Measurements from ENCODE around the gene PMAIP1. TPM values are rescaled to one million over a fixed set of nuclear protein-coding genes. Genes with fewer than 3 reads are reported as not detected.

The PMAIP1 gene
- polyA plus RNA-seq, 1 donor (not counting 4 experiments of a cell fraction or from before 2014, with no cell fraction given), result 49.1 TPM

DNA sequence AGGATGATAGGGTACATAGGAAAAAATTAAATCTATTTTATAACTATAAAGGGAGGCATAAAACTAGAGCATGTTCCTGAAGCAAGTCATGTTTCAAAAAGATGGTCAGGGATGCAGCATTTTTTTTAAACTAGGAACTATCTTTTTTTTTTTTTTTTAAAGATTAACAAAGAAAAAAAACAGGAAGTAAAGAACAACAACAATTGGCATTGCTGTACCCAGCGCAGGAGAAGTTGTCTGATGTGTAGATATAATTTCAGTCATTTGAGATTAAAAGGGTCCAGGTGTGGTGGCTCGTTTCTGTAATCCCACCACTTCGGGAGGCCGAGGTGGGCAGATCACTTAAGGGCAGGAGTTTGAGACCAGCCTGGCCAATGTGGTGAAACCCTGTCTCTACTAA lies 41.5 kb downstream of the PMAIP1 start:
- Histone ChIP-seq H3K79me2 (ENCODE audit: control insufficient read depth, insufficient read depth, low read length) (no peaks in the 10 kb centered on the region), H4K20me1 (ENCODE audit: control insufficient read depth, extremely low read depth, insufficient read depth, low read length) (no peaks in the 10 kb centered on the region), H3K27me3 (ENCODE audit: control insufficient read depth, extremely low read depth, insufficient read depth, low read length) (no peaks in the 10 kb centered on the region), H2AFZ (ENCODE audit: control insufficient read depth, low read length) (no peak overlapping the region), H3K9me3 (ENCODE audit: control insufficient read depth, low read depth, low read length) (no peaks in the 10 kb centered on the region), H3K36me3 (ENCODE audit: control insufficient read depth in 2 of 2, extremely low read depth in 1 of 2, insufficient read depth in 2 of 2, low read length in 2 of 2) (no peaks in the 10 kb centered on the region), H3K9me1 (ENCODE audit: control insufficient read depth, extremely low read depth, insufficient read depth, low read length) (no peaks in the 10 kb centered on the region), H3K4me2 (ENCODE audit: control insufficient read depth, extremely low read depth, insufficient read depth, low read depth, low read length) (no peak overlapping the region), H3K27ac (ENCODE audit: control insufficient read depth, insufficient read depth, low read length) (no peak overlapping the region), H3K9ac (ENCODE audit: control insufficient read depth, extremely low read depth, insufficient read depth, low read length) (no peak overlapping the region), H3K4me3 (ENCODE audit: control insufficient read depth in 2 of 3, extremely low read depth in 1 of 3, insufficient read depth in 2 of 3, low read depth in 1 of 3, low read length in 3 of 3) (no peak overlapping the region), H3K4me1 (ENCODE audit: control insufficient read depth, extremely low read depth, insufficient read depth, low read length) (no peaks in the 10 kb centered on the region)
- dilution Hi-C loops (cut with MboI; ENCODE audit: extremely low pct_ligation_motif_present, low sequenced_read_pairs), result no loop called here
- DNase-seq (ENCODE audit: low read depth, low spot score) (no peak), FAIRE-seq (no peak)
- no peak for TF ChIP-seq EZH2 (IDR thresholded peaks at IDR 0.05; ENCODE audit: low read length)
- TF ChIP-seq, protein P1, sequence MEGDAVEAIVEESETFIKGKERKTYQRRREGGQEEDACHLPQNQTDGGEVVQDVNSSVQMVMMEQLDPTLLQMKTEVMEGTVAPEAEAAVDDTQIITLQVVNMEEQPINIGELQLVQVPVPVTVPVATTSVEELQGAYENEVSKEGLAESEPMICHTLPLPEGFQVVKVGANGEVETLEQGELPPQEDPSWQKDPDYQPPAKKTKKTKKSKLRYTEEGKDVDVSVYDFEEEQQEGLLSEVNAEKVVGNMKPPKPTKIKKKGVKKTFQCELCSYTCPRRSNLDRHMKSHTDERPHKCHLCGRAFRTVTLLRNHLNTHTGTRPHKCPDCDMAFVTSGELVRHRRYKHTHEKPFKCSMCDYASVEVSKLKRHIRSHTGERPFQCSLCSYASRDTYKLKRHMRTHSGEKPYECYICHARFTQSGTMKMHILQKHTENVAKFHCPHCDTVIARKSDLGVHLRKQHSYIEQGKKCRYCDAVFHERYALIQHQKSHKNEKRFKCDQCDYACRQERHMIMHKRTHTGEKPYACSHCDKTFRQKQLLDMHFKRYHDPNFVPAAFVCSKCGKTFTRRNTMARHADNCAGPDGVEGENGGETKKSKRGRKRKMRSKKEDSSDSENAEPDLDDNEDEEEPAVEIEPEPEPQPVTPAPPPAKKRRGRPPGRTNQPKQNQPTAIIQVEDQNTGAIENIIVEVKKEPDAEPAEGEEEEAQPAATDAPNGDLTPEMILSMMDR (optimal IDR thresholded peaks at IDR 0.05 in 1 of 3, IDR thresholded peaks at IDR 0.05 in 1 of 3, conservative IDR thresholded peaks at IDR 0.05 in 1 of 3; ENCODE audit: extremely low read depth in 1 of 3, insufficient read depth in 2 of 3, low read length in 3 of 3), result no peak

DNA sequence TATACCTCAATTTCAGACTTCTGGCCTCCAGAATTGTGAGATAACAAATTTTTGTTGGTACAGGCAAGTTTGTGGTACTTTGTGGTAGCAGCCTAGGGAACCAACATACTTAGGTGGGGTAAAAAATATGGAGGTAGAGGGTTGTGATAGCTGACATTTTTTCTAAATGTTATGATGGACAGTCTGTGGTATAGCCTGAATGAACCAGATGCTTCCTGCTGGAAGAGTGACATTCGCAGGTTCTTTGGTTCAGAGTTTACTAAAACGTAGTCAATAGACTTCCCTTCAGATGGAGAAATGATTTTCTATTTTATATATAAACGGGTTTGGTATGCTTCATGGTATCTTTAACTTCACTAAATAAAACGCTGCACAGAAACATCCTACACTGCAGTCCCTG lies 42.8 kb downstream of the PMAIP1 start:
- Histone ChIP-seq H3K79me2 (ENCODE audit: control insufficient read depth, insufficient read depth, low read length) (no peaks in the 10 kb centered on the region), H3K36me3 (ENCODE audit: control insufficient read depth in 2 of 2, extremely low read depth in 1 of 2, insufficient read depth in 2 of 2, low read length in 2 of 2) (no peaks in the 10 kb centered on the region), H4K20me1 (ENCODE audit: control insufficient read depth, extremely low read depth, insufficient read depth, low read length) (no peaks in the 10 kb centered on the region), H3K9me3 (ENCODE audit: control insufficient read depth, low read depth, low read length) (no peaks in the 10 kb centered on the region), H3K27me3 (ENCODE audit: control insufficient read depth, extremely low read depth, insufficient read depth, low read length) (no peaks in the 10 kb centered on the region), H3K9ac (ENCODE audit: control insufficient read depth, extremely low read depth, insufficient read depth, low read length) (no peak overlapping the region), H2AFZ (ENCODE audit: control insufficient read depth, low read length) (no peak overlapping the region), H3K4me2 (ENCODE audit: control insufficient read depth, extremely low read depth, insufficient read depth, low read depth, low read length) (no peak overlapping the region), H3K27ac (ENCODE audit: control insufficient read depth, insufficient read depth, low read length) (no peak overlapping the region), H3K9me1 (ENCODE audit: control insufficient read depth, extremely low read depth, insufficient read depth, low read length) (no peaks in the 10 kb centered on the region), H3K4me3 (ENCODE audit: control insufficient read depth in 2 of 3, extremely low read depth in 1 of 3, insufficient read depth in 2 of 3, low read depth in 1 of 3, low read length in 3 of 3) (no peak overlapping the region), H3K4me1 (ENCODE audit: control insufficient read depth, extremely low read depth, insufficient read depth, low read length) (no peaks in the 10 kb centered on the region)
- FAIRE-seq (no peak), DNase-seq (ENCODE audit: low read depth, low spot score) (no peak)
- dilution Hi-C loops (cut with MboI; ENCODE audit: extremely low pct_ligation_motif_present, low sequenced_read_pairs), result no loop called here
- TF ChIP-seq EZH2 (IDR thresholded peaks at IDR 0.05; ENCODE audit: low read length), result no peak
- TF ChIP-seq, protein P1 (optimal IDR thresholded peaks at IDR 0.05 in 1 of 3, IDR thresholded peaks at IDR 0.05 in 1 of 3, conservative IDR thresholded peaks at IDR 0.05 in 1 of 3; ENCODE audit: extremely low read depth in 1 of 3, insufficient read depth in 2 of 3, low read length in 3 of 3), result no peak
